Calu3 (cell line): ENCODE results near the gene SMIM8. TPM values are rescaled to one million over a fixed set of nuclear protein-coding genes. Genes with fewer than 3 reads are reported as not detected.

Experiments
- BruUV-seq: library from RNA; stranded (reverse); fragments of 400-500 nt; replicated peaks from 2 replicates; lab custom pipeline; 2021; lab: Mats Ljungman, UMichigan
- CTCF ChIA-PET: fragments of 300-600 bp; sonication (Branson Sonifier 250); formaldehyde crosslinking; loops from one replicate; lab custom pipeline; 2022; ENCODE audit warnings: antibody characterized with exemption; lab: Charles Lee
- DNase-seq: peaks from one replicate; pipeline ENCODE4 v3.0.0; 2022
- H3K27ac Mint-ChIP-seq: one replicate; pipeline ENCODE4 v1.8.0; 2022; ENCODE audit warnings: mixed read lengths; ENCODE audit not compliant: unreplicated experiment
- H3K27me3 Mint-ChIP-seq: one replicate; pipeline ENCODE4 v1.8.0; 2022; ENCODE audit warnings: mixed read lengths; ENCODE audit not compliant: unreplicated experiment
- H3K36me3 Mint-ChIP-seq: one replicate; pipeline ENCODE4 v1.8.0; 2022; ENCODE audit warnings: mild to moderate bottlenecking, moderate library complexity, mixed read lengths; ENCODE audit not compliant: insufficient read depth, unreplicated experiment
- H3K4me1 Mint-ChIP-seq: one replicate; pipeline ENCODE4 v1.8.0; 2022; ENCODE audit warnings: mild to moderate bottlenecking, low read depth, mixed read lengths; ENCODE audit not compliant: unreplicated experiment
- H3K4me3 Mint-ChIP-seq: one replicate; pipeline ENCODE4 v1.8.0; 2022; ENCODE audit warnings: mild to moderate bottlenecking, low read depth, moderate library complexity, mixed read lengths; ENCODE audit not compliant: unreplicated experiment
- H3K9me3 Mint-ChIP-seq: one replicate; pipeline ENCODE4 v1.8.0; 2022; ENCODE audit warnings: low read depth, mixed read lengths; ENCODE audit not compliant: unreplicated experiment
- intact Hi-C: fragments of 100-400 bp; cut with micrococcal nuclease; formaldehyde crosslinking; loops from one replicate; pipeline ENCODE4 v1.10.0; 2022; ENCODE audit not compliant: unreplicated experiment
- total RNA-seq: library from RNA; stranded (reverse); gene quantifications from 2 replicates; pipeline ENCODE4 v1.2.3, GENCODE V29; 2022
- TF ChIP-seq, protein P1 (sequence below): fragments of 200-600 bp; IDR thresholded peaks from one replicate; pipeline ENCODE4 v1.8.0; 2022; ENCODE audit warnings: antibody characterized with exemption; ENCODE audit not compliant: unreplicated experiment

SMIM8 gene
- total RNA-seq, 1 experiment from 2014 or later, result 15.1 TPM

DNA sequence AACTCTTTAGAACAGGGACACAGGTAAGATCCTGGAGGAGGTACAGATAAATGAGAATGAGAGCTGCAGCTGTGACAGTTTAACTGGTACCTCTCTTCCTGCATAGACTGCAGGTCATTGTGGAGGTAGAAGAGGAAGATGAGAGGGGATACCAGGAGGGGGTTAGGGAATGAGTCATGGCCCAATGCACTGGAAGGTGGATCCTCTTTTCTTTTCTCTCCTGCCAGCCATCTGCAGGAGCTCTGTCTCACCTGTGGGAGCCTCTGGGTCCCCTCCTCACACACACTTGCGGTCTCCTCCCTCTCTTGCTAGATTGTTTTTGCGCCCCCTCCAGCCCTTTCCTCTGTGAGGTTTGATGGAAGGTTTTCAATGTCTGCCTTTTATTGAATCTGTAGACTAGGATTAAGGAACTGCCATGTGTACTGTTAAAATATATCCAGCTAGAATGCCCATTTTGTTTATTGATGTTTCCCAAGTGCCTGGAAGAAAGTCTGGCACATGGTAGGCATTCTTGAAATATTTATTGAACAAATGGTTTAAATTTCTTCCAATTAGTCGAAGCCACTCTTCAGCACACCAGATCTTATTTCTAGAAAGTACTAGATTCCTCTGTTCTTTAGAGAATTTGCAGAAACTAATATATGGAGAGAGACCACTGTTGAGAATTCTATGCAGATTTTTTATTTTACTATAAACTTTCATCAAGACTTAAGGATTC lies 35.2 kb downstream of the SMIM8 start:
- TF ChIP-seq, protein P1, sequence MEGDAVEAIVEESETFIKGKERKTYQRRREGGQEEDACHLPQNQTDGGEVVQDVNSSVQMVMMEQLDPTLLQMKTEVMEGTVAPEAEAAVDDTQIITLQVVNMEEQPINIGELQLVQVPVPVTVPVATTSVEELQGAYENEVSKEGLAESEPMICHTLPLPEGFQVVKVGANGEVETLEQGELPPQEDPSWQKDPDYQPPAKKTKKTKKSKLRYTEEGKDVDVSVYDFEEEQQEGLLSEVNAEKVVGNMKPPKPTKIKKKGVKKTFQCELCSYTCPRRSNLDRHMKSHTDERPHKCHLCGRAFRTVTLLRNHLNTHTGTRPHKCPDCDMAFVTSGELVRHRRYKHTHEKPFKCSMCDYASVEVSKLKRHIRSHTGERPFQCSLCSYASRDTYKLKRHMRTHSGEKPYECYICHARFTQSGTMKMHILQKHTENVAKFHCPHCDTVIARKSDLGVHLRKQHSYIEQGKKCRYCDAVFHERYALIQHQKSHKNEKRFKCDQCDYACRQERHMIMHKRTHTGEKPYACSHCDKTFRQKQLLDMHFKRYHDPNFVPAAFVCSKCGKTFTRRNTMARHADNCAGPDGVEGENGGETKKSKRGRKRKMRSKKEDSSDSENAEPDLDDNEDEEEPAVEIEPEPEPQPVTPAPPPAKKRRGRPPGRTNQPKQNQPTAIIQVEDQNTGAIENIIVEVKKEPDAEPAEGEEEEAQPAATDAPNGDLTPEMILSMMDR, result no peak
- no peaks in the 10 kb centered on the region for H3K4me1 Mint-ChIP-seq
- H3K9me3 Mint-ChIP-seq, result no peaks in the 10 kb centered on the region
- H3K4me3 Mint-ChIP-seq, result no peak overlapping the region
- intact Hi-C loops, result no loop called here
- H3K36me3 Mint-ChIP-seq, result no peaks in the 10 kb centered on the region
- H3K27me3 Mint-ChIP-seq, result no peaks in the 10 kb centered on the region
- BruUV-seq, result no TSS peak
- no peak for DNase-seq
- H3K27ac Mint-ChIP-seq, result no peak overlapping the region
- CTCF ChIA-PET, result no interaction called here

DNA sequence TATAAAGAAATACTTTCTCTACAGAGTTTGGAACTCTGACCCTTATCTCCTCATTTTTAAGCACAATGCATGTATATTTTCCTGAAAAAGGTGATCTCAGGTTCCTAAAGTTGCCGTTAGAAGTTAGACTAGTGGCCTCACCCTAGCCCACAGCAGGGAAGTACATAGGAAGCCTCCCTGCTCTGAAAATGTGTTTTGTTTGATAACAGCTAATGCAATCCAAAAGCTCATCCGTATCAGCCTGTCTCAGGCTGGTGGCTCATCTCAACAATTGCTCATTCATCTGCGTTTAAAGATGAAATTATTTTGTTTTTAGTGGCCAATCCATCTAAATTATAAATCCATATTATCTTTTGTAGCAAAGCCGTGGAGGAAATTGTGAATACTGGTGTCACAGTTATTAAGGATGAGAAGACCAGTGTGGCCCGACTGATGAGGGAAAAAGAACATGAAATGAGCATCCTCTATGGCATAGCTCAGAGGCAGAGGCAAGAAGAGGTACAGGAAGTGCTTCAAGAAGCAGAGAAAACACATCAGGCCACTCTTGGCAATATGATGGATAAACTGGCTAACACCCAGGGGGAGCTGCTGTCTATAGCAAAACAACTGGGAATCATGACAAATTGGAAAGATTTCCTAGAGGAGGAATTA lies 42.3 kb downstream of the SMIM8 start:
- BruUV-seq, result no TSS peak
- no peaks in the 10 kb centered on the region for H3K36me3 Mint-ChIP-seq
- no peak overlapping the region for H3K27ac Mint-ChIP-seq
- DNase-seq, result no peak
- CTCF ChIA-PET, result no interaction called here
- H3K9me3 Mint-ChIP-seq, result peaks cover 1% of the 10 kb centered on the region
- H3K27me3 Mint-ChIP-seq, result no peaks in the 10 kb centered on the region
- TF ChIP-seq, protein P1, result no peak
- no peak overlapping the region for H3K4me3 Mint-ChIP-seq
- intact Hi-C loops, result no loop called here
- H3K4me1 Mint-ChIP-seq, result no peaks in the 10 kb centered on the region

DNA sequence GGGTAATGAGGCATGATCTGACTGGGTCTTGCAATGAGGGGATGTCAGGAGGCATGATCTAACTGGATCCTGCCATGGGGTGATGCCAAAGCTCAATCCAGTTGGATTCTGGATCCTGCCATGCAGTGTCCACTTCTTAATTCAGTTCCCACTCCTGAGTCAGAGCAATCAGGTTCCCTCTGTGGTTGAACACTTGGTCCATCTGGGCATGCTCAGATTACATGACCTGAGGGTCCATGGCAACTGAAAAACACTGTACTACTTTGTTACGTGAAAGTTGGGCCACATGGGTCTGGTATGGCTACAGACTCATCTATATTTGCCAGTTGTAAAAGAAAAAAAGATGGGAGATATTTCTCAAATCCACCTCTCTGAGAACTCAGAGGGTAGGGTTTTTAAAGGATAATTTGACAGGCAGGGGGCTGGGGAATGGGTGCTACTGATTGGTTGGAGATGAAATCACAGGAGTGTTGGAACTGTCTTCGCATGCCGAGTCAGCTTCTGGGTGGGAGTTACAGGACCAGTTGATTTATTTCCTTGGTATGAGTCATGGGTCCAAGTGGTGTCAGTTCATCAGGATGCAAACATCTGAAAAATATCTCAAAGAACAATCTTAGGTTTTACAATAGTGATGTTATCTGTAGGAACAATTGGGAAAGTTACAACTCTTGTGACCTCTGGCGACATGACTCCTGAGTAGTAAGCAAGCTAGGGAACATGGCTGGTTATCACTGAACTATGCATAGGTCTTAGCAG lies 43.9 kb downstream of the SMIM8 start:
- H3K9me3 Mint-ChIP-seq, result peaks cover 3% of the 10 kb centered on the region
- no peak overlapping the region for H3K4me3 Mint-ChIP-seq
- no TSS peak for BruUV-seq
- no peaks in the 10 kb centered on the region for H3K36me3 Mint-ChIP-seq
- H3K27ac Mint-ChIP-seq, result no peak overlapping the region
- DNase-seq, result no peak
- CTCF ChIA-PET, result no interaction called here
- H3K27me3 Mint-ChIP-seq, result no peaks in the 10 kb centered on the region
- H3K4me1 Mint-ChIP-seq, result no peaks in the 10 kb centered on the region
- TF ChIP-seq, protein P1, result no peak
- intact Hi-C loops, result no loop called here

DNA sequence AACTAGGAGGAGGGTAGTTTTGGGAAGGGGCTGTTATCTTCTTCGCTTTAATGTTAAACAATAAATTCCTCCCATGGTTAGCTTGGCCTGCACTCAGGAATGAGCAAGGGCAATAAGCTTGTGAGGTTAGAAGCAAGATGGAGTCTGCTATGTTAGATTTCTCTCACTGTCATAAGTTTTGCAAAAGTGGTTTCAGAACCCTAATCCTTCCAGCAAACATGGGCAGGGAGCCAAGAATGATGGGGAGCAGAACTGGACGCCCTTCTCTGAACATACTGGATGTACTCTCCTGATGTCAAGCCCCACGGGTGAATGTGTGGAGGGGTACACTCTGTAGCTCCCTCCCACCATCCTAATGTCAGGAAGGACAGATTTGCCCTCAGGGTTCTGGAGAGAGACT lies 44.5 kb downstream of the SMIM8 start:
- TF ChIP-seq, protein P1, result no peak
- Mint-ChIP-seq H3K27ac (no peak overlapping the region), H3K4me1 (no peaks in the 10 kb centered on the region), H3K9me3 (peaks cover 3% of the 10 kb centered on the region), H3K27me3 (no peaks in the 10 kb centered on the region), H3K36me3 (no peaks in the 10 kb centered on the region), H3K4me3 (no peak overlapping the region)
- CTCF ChIA-PET, result no interaction called here
- no peak for DNase-seq
- intact Hi-C loops, result no loop called here
- BruUV-seq, result no TSS peak
